ENCODE results near the gene PCK2. TPM values are rescaled to one million over a fixed set of nuclear protein-coding genes. Genes with fewer than 3 reads are reported as not detected.
A peak's percentile ranks its signal among the peaks of the same experiment; 100 is the strongest.

PCK2 gene
- total and polyA plus RNA-seq, 12 donors = 0.75 to 7.3 (median 2.6) TPM

DNA sequence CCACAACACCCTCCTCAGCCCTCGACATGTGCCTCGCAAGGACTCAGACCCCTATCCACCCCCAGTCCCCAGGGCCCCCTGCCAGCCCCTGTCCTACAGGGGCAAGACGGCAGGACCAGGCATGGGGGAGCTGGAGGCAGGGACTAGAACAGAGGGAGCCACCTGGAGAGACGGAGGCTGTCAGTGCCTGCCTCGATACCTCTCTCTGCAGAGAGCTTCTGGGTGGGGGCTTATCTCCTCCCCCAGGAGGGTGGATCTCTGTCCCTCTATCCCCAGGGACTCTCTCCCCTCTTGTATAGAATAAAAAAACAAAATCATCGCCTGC, 24.7 kb upstream of the PCK2 start:
- H3K4me3 ChIP-seq = no peak overlapping the region
- no peak for ATAC-seq
- peaks cover 0 to 30% (median 8%) of the 10 kb centered on the region in 7 donors for H3K27me3 ChIP-seq
- TF ChIP-seq, protein P1, sequence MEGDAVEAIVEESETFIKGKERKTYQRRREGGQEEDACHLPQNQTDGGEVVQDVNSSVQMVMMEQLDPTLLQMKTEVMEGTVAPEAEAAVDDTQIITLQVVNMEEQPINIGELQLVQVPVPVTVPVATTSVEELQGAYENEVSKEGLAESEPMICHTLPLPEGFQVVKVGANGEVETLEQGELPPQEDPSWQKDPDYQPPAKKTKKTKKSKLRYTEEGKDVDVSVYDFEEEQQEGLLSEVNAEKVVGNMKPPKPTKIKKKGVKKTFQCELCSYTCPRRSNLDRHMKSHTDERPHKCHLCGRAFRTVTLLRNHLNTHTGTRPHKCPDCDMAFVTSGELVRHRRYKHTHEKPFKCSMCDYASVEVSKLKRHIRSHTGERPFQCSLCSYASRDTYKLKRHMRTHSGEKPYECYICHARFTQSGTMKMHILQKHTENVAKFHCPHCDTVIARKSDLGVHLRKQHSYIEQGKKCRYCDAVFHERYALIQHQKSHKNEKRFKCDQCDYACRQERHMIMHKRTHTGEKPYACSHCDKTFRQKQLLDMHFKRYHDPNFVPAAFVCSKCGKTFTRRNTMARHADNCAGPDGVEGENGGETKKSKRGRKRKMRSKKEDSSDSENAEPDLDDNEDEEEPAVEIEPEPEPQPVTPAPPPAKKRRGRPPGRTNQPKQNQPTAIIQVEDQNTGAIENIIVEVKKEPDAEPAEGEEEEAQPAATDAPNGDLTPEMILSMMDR (IDR thresholded peaks at IDR 0.05) = no peak
- no peaks in the 10 kb centered on the region for H3K9me3 ChIP-seq
- peaks cover 0 to 5% (median 0%) of the 10 kb centered on the region in 9 donors for H3K4me1 ChIP-seq
- H3K36me3 ChIP-seq = no peaks in the 10 kb centered on the region
- intact Hi-C loops (cut with DNase I) = no loop called here
- DNase-seq = no peak
- no peak overlapping the region for H3K27ac ChIP-seq
- WGBS, 2 donors = 63 to 71% methylated on average over 6 of the region's 6 CpGs

DNA sequence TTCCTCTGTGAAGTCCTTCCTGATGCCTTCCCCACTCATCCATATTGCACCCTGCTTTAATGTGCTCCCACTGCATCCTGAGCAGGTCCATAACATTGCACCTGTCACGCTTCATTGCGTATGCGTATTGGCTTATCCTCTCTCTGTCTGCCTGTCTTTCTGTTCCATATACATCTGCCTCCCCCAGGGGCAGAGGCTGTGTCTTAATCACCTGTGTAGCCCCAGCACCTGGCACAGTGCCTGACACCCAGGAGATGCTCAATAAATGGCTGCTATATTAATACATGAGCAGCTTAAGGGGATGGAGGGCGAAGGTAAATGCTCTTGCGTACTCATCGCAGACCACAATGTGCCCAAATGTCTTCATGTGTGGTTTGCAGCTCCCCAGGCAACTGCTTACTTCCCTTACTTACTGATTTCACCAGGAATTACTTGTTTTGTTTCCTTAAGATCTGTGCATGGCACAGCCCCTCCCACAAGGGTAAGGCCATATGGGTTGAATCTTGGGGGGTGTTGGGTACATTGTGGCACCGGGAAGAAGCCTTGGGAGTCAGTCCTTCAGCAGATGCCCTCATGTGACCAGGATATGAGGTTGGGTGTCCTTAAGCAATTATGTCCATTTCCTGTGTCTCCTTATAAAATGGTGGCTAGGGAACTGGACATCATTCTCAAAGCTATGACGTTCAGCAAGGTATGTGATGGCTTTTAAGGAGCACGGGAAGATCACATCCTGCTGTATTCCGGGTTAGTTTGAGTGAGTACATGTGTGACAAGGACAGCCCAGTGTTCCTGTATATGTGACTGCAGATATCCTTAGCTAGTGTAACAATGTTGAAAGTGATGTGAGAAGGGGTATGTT, 23.6 kb upstream of the PCK2 start:
- Histone ChIP-seq H3K4me1 (peaks cover 0 to 5% (median 0%) of the 10 kb centered on the region in 9 donors), H3K27ac (no peak overlapping the region), H3K27me3 (peaks cover 0 to 35% (median 8%) of the 10 kb centered on the region in 7 donors), H3K9me3 (no peaks in the 10 kb centered on the region), H3K4me3 (no peak overlapping the region), H3K36me3 (no peaks in the 10 kb centered on the region)
- TF ChIP-seq, protein P1 (IDR thresholded peaks at IDR 0.05) = no peak
- DNase-seq (no peak), ATAC-seq (no peak)
- intact Hi-C loops (cut with DNase I) = no loop called here
- WGBS, 2 donors = 79 to 85% methylated on average over 10 of the region's 10 CpGs

DNA sequence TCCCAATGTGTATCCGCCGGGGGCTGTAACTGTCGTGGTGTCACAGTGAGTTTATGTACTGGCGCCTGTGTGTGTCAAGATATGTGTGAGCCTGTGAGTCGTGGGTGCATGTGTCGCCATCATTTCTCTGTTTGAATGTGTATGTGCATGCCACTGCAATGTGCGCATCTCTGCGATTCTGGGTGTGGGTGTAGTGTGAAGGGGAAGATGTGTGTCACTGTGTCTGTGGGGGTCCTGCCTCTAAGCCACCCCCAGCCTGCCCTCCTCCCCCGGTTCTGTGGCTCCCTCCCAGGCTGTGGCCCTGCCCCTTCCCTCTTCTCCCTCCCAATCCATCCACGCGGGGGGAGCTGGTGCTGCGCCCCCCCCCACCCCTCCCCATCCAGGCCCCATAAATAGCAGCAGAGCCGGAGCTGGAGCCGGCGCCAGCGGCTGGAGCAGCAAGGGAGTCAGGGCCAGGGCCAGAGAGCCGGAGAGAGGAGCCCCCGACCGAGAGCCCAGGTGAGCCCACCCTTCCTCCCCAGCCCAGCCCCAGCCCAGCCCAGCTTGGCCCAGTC, 22.9 kb upstream of the PCK2 start, which contains the start of gene CPNE6:
Gene CPNE6 (plus strand): TSS at position 419 of the 554 bp plus-strand sequence. CDS start 1,375 bp downstream, outside the sequence.
- H3K36me3 ChIP-seq = no peaks in the 10 kb centered on the region
- H3K4me3 ChIP-seq = no peak within 1 kb of the TSS
- ATAC-seq (peak in 1 of 8 donors; percentile 29), DNase-seq (no peak)
- peaks cover 0 to 40% (median 8%) of the 10 kb centered on the region in 7 donors for H3K27me3 ChIP-seq
- intact Hi-C loops (cut with DNase I) = no loop called here
- WGBS, 2 donors = 46 to 55% methylated on average over 13 to 19 of the region's 19 CpGs
- no peak within 1 kb of the TSS for H3K27ac ChIP-seq
- no peaks in the 10 kb centered on the region for H3K9me3 ChIP-seq
- peaks cover 0 to 5% (median 0%) of the 10 kb centered on the region in 9 donors for H3K4me1 ChIP-seq
- TF ChIP-seq, protein P1 (IDR thresholded peaks at IDR 0.05) = no peak

DNA sequence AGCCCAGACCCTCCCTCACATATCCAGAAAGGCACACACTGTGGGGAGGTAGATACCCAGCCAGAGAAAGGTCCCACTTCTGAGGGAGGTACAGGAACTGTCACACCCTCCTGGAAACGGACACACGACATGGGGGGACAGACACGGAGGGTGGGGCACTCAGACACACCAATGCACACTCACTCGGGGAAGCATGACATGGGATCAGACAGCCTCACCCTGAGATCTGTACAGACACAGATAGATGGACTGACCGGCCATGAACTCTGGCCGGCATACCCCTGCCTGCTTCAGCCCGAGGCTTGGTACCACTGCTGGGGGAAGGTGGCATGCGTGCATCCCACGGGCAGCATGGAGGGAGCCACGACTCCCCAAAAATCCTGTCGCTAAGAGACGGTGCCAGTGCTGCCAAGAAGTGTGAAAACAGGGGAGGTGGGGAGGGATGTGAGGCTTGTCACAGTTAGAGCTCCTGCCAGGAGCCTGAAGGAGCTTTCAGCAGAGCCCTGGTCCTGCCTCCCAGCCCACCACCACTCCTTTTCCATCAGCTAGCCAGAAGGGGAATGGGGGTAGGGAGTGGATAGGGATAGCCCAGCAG, 22.2 kb upstream of the PCK2 start:
- WGBS, 2 donors = 67 to 70% methylated on average over 12 of the region's 12 CpGs
- H3K4me1 ChIP-seq = peaks cover 0 to 5% (median 0%) of the 10 kb centered on the region in 9 donors
- intact Hi-C loops (cut with DNase I) = no loop called here
- no peak overlapping the region for H3K4me3 ChIP-seq
- DNase-seq (no peak), ATAC-seq (no peak)
- H3K36me3 ChIP-seq = no peaks in the 10 kb centered on the region
- H3K27ac ChIP-seq = no peak overlapping the region
- H3K9me3 ChIP-seq = no peaks in the 10 kb centered on the region
- TF ChIP-seq, protein P1 (IDR thresholded peaks at IDR 0.05) = no peak
- peaks cover 0 to 40% (median 8%) of the 10 kb centered on the region in 7 donors for H3K27me3 ChIP-seq
